K562 (cell line): Measurements from ENCODE around the gene TMEM147. TPM values are rescaled to one million over a fixed set of nuclear protein-coding genes. Genes with fewer than 3 reads are reported as not detected.
"Not testable (repeated sequence)": the region's sequence is repeated elsewhere in the genome, so short reads cannot be mapped to it uniquely, and the experiment has no call there.

Experiments used
- ATAC-seq: fragments of 200-7000 bp; cut with Tn5 transposase; 3 replicates; pipeline ENCODE4 v1.9.1; 2020; ENCODE audit warnings: moderate library complexity
- BruUV-seq: library from RNA; stranded (reverse); fragments of 400-500 nt; replicated peaks from 2 replicates; lab custom pipeline; 2021; lab: Mats Ljungman, UMichigan
- CTCF ChIA-PET: fragments of 300-600 bp; formaldehyde crosslinking; extraction: SDS; loops from one replicate; lab custom pipeline; 2021; ENCODE audit warnings: low intra/inter-chr PET ratio; lab: Yijun Ruan, JAX
- POLR2A ChIA-PET: fragments of 300-600, 350-650 bp; sonication (Branson Sonifier 250); formaldehyde crosslinking; extraction: SDS; loops from one replicate; lab custom pipeline; 2021; ENCODE audit warnings: antibody characterized with exemption, inconsistent platforms; lab: Yijun Ruan, JAX
- DNase-seq, 4 experiments: peaks; one replicate each; pipeline versions ENCODE4 v3.0.0 to v3.0.0-alpha.2; 2011 to 2018; ENCODE audit warnings: low spot score in 3 of 4, mixed read lengths in 3 of 4; ENCODE audit errors: extremely low read depth in 1 of 4
- FAIRE-seq: peaks from 2 replicates; lab custom pipeline; 2011; peaks lifted over from hg19 to GRCh38; lab: Jason Lieb, UNC
- H2AFZ ChIP-seq: 2 replicates; pipeline ENCODE4 v1.6.0; 2011; ENCODE audit warnings: low read depth, low read length, control low read depth, inconsistent platforms
- H3K27ac ChIP-seq: fragments of 200-600 bp; 3 replicates; pipeline ENCODE4 v1.8.0; 2011; ENCODE audit warnings: low read depth, mild to moderate bottlenecking, control low read depth, inconsistent platforms, low read length, moderate library complexity, mixed read lengths; ENCODE audit errors: extremely low read depth
- H3K27me3 ChIP-seq, 2 experiments: fragments of 300-600 bp in 1 of 2; 2 replicates in 1 of 2; 3 replicates in 1 of 2; pipeline versions ENCODE4 v1.6.0 to v1.8.0; 2011; ENCODE audit warnings: inconsistent platforms in 2 of 2, low read length in 2 of 2, mild to moderate bottlenecking in 1 of 2, mixed read lengths in 1 of 2, moderate library complexity in 1 of 2; ENCODE audit not compliant: control insufficient read depth in 2 of 2, insufficient read depth in 2 of 2
- H3K36me3 ChIP-seq: fragments of 300-600 bp; 3 replicates; pipeline ENCODE4 v1.8.0; 2011; ENCODE audit warnings: mild to moderate bottlenecking, low read length, inconsistent platforms; ENCODE audit not compliant: control insufficient read depth, insufficient read depth
- H3K4me1 ChIP-seq, 2 experiments: fragments of 200-600 bp in 1 of 2; replicated peaks in 1 of 2; 2 replicates in 1 of 2; 3 replicates in 1 of 2; pipeline versions ENCODE4 v1.5.1 to v1.8.0; 2011; ENCODE audit warnings: inconsistent platforms in 2 of 2, low read length in 2 of 2, mild to moderate bottlenecking in 1 of 2, mixed read lengths in 1 of 2, moderate library complexity in 1 of 2; ENCODE audit not compliant: control insufficient read depth in 2 of 2, insufficient read depth in 2 of 2
- H3K4me2 ChIP-seq: 2 replicates; pipeline ENCODE4 v1.6.1; 2011; ENCODE audit warnings: low read length, control low read depth, inconsistent platforms, mixed read lengths; ENCODE audit not compliant: insufficient read depth
- H3K4me3 ChIP-seq: fragments of 200-600 bp; sonication (generic), shearing (Covaris generic); 2 replicates; pipeline ENCODE4 v1.5.1; 2016; ENCODE audit warnings: control low read depth, inconsistent platforms
- H3K79me2 ChIP-seq: fragments of 200-600 bp; 3 replicates; pipeline ENCODE4 v1.8.0; 2011; ENCODE audit warnings: low read length, inconsistent platforms; ENCODE audit not compliant: control insufficient read depth, insufficient read depth
- H3K9ac ChIP-seq, 2 experiments: 2 replicates each; pipeline versions ENCODE4 v1.6.0 to v1.6.1; 2011; ENCODE audit warnings: low read depth in 2 of 2, low read length in 2 of 2, control low read depth in 1 of 2, inconsistent platforms in 1 of 2, mild to moderate bottlenecking in 1 of 2, mixed read lengths in 1 of 2; ENCODE audit not compliant: insufficient read depth in 1 of 2
- H3K9me1 ChIP-seq: one replicate; pipeline ENCODE4 v1.6.0; 2011; ENCODE audit warnings: inconsistent platforms, mild to moderate bottlenecking, low read length, moderate library complexity; ENCODE audit not compliant: control insufficient read depth, insufficient read depth
- H3K9me3 ChIP-seq: replicated peaks from 2 replicates; pipeline ENCODE4 v1.5.1; 2011; ENCODE audit warnings: low read depth, low read length, inconsistent platforms; ENCODE audit not compliant: control insufficient read depth, insufficient read depth
- H4K20me1 ChIP-seq: replicated peaks from 2 replicates; pipeline ENCODE4 v1.6.1; 2011; ENCODE audit warnings: low read length, inconsistent platforms, mixed read lengths; ENCODE audit not compliant: control insufficient read depth, insufficient read depth
- NFATC3 ChIP-seq: fragments of 450-650 bp; IDR thresholded peaks from 2 replicates; pipeline ENCODE4 v1.6.1; 2017; ENCODE audit warnings: mild to moderate bottlenecking
- ZNF121 ChIP-seq: sonication (generic); formaldehyde crosslinking; conservative IDR thresholded peaks from 2 replicates; pipeline ENCODE4 v1.8.0; 2022; ENCODE audit warnings: missing genetic modification reagents
- WGBS: fragments of 100-300 bp; shearing (Covaris generic); methylation state at CpG from one replicate; pipeline ENCODE4 v1.1.6; 2016; ENCODE audit warnings: low coverage, mixed read lengths; ENCODE audit not compliant: insufficient coverage; ENCODE audit errors: missing lambda C conversion rate; 5-methylcytosine and 5-hydroxymethylcytosine counted together
- in situ Hi-C: fragments of 300-500 bp; cut with MboI; formaldehyde crosslinking; loops from 4 replicates; pipeline ENCODE4 v1.15.0; 2018; ENCODE audit warnings: inconsistent platforms, mixed read lengths
- intact Hi-C: fragments of 100-400 bp; cut with micrococcal nuclease; formaldehyde crosslinking; loops from 2 replicates; pipeline ENCODE4 v1.14.2; 2022
- polyA plus RNA-seq, 8 experiments: library from polyadenylated mRNA; depleted of rRNA in 4 of 8; stranded (reverse) in 5 of 8; unstranded in 3 of 8; fragments of >200 nt; fragmentation: Nextera tagmentation in 2 of 8; fragmentation: Illumina TruSeq in 1 of 8; extraction: Ambion mirVana in 2 of 8; extraction: Trizol in 1 of 8; gene quantifications; 2 replicates each; pipeline versions ENCODE4 v1.2.1 to v1.2.3, GENCODE V29; 2011 to 2014; ENCODE audit warnings: inconsistent platforms in 1 of 8, missing spikeins in 1 of 8
- total RNA-seq, 7 experiments: library from RNA; depleted of rRNA in 6 of 7; stranded (reverse); fragments of >200 nt in 6 of 7; fragmentation: Illumina TruSeq in 2 of 7; extraction: Trizol in 2 of 7; gene quantifications; 2 replicates each; pipeline versions ENCODE4 v1.2.1 to v1.2.3, GENCODE V29; 2011 to 2021; ENCODE audit warnings: low replicate concordance in 1 of 7
- TF ChIP-seq, protein P1 (sequence below): IDR thresholded peaks from 2 replicates; pipeline ENCODE4 v1.6.1; 2016; ENCODE audit warnings: missing genetic modification characterization, missing compliant biosample characterization

Gene TMEM147
- total and polyA plus RNA-seq, 9 of the 15 experiments (the other 6 are each of a cell fraction or from before 2014, with no cell fraction given): 73.8 to 194 (median 142) TPM

DNA sequence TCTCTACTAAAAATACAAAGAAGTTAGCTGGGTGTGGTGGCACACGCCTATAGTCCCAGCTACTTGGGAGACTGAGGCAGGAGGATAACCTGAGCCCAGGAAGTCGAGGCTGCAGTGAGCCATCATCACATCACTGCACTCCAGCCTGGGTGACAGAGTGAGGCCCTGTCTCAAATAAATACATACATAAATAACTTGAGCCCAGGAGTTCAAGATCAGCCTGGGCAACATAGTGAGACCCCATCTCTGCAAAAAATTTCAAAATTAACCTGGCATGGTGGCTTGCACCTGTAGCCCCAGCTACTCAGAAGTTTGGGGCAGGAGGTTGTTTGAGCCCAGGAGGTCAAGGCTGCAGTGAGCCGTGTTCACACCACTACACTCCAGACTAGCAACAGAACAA, 49.6 kb downstream of the TMEM147 start:
- POLR2A ChIA-PET: not testable (repeated sequence)
- TF ChIP-seq ZNF121 (CRISPR knock-in tag): 0 out of 2 replicates have a peak, but pooled peaks have one; percentile 22
- TF ChIP-seq, all 486 proteins: peak for 1; not testable (repeated sequence) for 485
- H3K9ac ChIP-seq, H3K36me3 ChIP-seq, H3K9me3 ChIP-seq, H3K79me2 ChIP-seq, in situ Hi-C loops, ATAC-seq, H3K4me2 ChIP-seq, H2AFZ ChIP-seq, CTCF ChIA-PET, H3K4me1 ChIP-seq, H3K27ac ChIP-seq, BruUV-seq, intact Hi-C loops, H3K4me3 ChIP-seq, H4K20me1 ChIP-seq, H3K27me3 ChIP-seq, FAIRE-seq, DNase-seq, H3K9me1 ChIP-seq: not testable (repeated sequence)
- 8% methylated on average over 3 of the region's 3 CpGs for WGBS

DNA sequence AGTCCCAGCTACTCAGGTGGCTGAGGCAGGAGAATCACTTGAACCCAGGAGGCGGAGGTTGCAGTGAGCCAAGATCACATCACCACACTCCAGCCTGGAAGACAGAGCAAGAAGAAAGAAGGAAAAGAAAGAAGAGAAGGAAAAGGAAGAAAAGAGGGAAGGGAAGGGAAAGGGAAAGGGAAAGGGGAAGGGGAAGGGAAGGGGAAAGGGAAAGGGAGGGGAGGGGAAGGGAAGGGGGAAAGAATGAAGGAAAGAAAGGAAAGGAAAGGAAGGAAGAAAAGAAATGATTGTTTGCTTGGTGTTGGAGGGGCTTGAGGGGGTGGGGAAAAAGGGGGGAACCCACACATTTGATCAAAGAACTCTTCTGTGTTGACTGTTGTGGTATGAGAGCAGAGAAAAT, 50.5 kb downstream of the TMEM147 start:
- ChIA-PET CTCF (no interaction called here), POLR2A (no interaction called here)
- intact Hi-C loops: no loop called here

More for the DNA sequence above, 50.5 kb downstream of the TMEM147 start:
- H2AFZ ChIP-seq: 0 out of 2 replicates have a peak overlapping the region, but pooled peaks have one; percentile 56
- H3K9me3 ChIP-seq: no peaks in the 10 kb centered on the region
- no CpG with 5 or more reads among the region's 1 CpG for WGBS
- H3K4me3 ChIP-seq: no peak overlapping the region
- no peaks in the 10 kb centered on the region for H3K79me2 ChIP-seq
- no TSS peak for BruUV-seq
- FAIRE-seq (no peak), ATAC-seq (no peak), DNase-seq (no peak)
- no peak overlapping the region for H3K27ac ChIP-seq
- H3K36me3 ChIP-seq: no peaks in the 10 kb centered on the region
- no peaks in the 10 kb centered on the region for H3K9me1 ChIP-seq
- no peak overlapping the region for H3K4me2 ChIP-seq
- no peaks in the 10 kb centered on the region for H4K20me1 ChIP-seq
- no peaks in the 10 kb centered on the region; a peak in 1 of 5 replicates for H3K4me1 ChIP-seq
- in situ Hi-C loops: no loop called here
- H3K27me3 ChIP-seq: peaks cover 7 to 11% of the 10 kb centered on the region in 2 experiments; a peak in 4 of 5 replicates
- no peak overlapping the region for H3K9ac ChIP-seq
- TF ChIP-seq, protein P1, sequence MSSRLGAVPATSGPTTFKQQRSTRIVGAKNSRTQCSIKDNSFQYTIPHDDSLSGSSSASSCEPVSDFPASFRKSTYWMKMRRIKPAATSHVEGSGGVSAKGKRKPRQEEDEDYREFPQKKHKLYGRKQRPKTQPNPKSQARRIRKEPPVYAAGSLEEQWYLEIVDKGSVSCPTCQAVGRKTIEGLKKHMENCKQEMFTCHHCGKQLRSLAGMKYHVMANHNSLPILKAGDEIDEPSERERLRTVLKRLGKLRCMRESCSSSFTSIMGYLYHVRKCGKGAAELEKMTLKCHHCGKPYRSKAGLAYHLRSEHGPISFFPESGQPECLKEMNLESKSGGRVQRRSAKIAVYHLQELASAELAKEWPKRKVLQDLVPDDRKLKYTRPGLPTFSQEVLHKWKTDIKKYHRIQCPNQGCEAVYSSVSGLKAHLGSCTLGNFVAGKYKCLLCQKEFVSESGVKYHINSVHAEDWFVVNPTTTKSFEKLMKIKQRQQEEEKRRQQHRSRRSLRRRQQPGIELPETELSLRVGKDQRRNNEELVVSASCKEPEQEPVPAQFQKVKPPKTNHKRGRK (tag): peak; percentile 70
- TF ChIP-seq NFATC3: no peak
- TF ChIP-seq, all 486 proteins: peak for 1
